Panc1 (cell line): ENCODE results near the gene CDCA4.

Experiments
- POLR2AphosphoS5 ChIP-seq: IDR thresholded peaks from 2 replicates; pipeline ENCODE4 v1.6.1; 2012; ENCODE audit warnings: mild to moderate bottlenecking, low read depth, low read length, moderate library complexity
- TF ChIP-seq, protein P1 (sequence below): fragments of 450-650 bp; IDR thresholded peaks from 2 replicates; pipeline ENCODE4 v1.5.1; 2017; ENCODE audit warnings: mild to moderate bottlenecking
- TF ChIP-seq, protein P2 (sequence below), 2 experiments: IDR thresholded peaks; 2 replicates each; pipeline ENCODE4 v1.6.1; 2011 to 2012; ENCODE audit warnings: low read depth in 2 of 2, control low read depth in 1 of 2, low read length in 1 of 2, mild to moderate bottlenecking in 1 of 2, moderate library complexity in 1 of 2; ENCODE audit not compliant: insufficient read depth in 1 of 2

DNA sequence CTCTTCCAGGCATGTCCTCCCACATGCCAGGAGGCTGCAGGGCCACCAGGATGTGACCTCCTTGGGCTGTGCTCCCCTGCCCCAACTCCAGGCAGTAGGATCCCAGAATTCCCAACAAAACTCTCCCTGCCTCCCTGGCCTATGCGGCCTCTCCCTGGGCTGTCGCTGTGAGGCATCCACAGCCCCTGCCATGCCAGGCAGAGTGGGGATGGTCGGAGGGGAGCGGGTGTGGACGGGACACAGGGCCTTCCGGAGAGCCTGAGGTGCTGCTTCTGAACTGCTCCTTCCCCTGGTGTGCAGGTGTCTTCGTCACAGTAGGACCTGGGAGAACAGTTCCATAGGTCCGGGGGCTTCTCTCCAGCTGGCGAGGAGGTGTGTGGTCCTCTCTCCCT is 26.0 kb upstream of the CDCA4 start:
- TF ChIP-seq, protein P1, sequence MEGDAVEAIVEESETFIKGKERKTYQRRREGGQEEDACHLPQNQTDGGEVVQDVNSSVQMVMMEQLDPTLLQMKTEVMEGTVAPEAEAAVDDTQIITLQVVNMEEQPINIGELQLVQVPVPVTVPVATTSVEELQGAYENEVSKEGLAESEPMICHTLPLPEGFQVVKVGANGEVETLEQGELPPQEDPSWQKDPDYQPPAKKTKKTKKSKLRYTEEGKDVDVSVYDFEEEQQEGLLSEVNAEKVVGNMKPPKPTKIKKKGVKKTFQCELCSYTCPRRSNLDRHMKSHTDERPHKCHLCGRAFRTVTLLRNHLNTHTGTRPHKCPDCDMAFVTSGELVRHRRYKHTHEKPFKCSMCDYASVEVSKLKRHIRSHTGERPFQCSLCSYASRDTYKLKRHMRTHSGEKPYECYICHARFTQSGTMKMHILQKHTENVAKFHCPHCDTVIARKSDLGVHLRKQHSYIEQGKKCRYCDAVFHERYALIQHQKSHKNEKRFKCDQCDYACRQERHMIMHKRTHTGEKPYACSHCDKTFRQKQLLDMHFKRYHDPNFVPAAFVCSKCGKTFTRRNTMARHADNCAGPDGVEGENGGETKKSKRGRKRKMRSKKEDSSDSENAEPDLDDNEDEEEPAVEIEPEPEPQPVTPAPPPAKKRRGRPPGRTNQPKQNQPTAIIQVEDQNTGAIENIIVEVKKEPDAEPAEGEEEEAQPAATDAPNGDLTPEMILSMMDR: no peak
- TF ChIP-seq POLR2AphosphoS5: no peak
- TF ChIP-seq, protein P2, sequence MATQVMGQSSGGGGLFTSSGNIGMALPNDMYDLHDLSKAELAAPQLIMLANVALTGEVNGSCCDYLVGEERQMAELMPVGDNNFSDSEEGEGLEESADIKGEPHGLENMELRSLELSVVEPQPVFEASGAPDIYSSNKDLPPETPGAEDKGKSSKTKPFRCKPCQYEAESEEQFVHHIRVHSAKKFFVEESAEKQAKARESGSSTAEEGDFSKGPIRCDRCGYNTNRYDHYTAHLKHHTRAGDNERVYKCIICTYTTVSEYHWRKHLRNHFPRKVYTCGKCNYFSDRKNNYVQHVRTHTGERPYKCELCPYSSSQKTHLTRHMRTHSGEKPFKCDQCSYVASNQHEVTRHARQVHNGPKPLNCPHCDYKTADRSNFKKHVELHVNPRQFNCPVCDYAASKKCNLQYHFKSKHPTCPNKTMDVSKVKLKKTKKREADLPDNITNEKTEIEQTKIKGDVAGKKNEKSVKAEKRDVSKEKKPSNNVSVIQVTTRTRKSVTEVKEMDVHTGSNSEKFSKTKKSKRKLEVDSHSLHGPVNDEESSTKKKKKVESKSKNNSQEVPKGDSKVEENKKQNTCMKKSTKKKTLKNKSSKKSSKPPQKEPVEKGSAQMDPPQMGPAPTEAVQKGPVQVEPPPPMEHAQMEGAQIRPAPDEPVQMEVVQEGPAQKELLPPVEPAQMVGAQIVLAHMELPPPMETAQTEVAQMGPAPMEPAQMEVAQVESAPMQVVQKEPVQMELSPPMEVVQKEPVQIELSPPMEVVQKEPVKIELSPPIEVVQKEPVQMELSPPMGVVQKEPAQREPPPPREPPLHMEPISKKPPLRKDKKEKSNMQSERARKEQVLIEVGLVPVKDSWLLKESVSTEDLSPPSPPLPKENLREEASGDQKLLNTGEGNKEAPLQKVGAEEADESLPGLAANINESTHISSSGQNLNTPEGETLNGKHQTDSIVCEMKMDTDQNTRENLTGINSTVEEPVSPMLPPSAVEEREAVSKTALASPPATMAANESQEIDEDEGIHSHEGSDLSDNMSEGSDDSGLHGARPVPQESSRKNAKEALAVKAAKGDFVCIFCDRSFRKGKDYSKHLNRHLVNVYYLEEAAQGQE (IDR thresholded peaks at IDR 0.05; ENCODE audit: insufficient read depth in 1 of 2, low read depth in 2 of 2, low read length in 1 of 2): no peak
